Measurements from ENCODE around the gene SNX6.
"Not testable (repeated sequence)": the region's sequence is repeated elsewhere in the genome, so short reads cannot be mapped to it uniquely, and the experiment has no call there.

The SNX6 gene

DNA sequence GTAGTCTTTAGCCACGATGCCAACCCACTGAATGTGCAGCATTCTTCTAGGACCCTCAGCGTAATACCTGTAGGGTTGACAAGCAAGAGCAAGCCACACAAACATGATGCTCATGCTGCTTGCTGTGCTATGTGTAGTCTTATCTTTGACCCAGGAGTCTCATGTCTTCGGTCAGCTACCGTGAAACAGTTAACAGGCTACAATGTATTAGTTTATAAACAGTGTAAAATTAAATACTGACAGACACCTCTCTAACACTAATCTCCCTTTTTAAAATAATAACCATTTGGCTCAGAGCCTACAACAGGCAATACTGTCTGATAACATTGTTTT lies 92.3 kb downstream of the SNX6 start:
- intact Hi-C loops (cut with DNase I): loop anchor here (5.0 kb wide), 1 partner anchor 75 kb away; the partner anchor contains the start of gene SPTSSA

DNA sequence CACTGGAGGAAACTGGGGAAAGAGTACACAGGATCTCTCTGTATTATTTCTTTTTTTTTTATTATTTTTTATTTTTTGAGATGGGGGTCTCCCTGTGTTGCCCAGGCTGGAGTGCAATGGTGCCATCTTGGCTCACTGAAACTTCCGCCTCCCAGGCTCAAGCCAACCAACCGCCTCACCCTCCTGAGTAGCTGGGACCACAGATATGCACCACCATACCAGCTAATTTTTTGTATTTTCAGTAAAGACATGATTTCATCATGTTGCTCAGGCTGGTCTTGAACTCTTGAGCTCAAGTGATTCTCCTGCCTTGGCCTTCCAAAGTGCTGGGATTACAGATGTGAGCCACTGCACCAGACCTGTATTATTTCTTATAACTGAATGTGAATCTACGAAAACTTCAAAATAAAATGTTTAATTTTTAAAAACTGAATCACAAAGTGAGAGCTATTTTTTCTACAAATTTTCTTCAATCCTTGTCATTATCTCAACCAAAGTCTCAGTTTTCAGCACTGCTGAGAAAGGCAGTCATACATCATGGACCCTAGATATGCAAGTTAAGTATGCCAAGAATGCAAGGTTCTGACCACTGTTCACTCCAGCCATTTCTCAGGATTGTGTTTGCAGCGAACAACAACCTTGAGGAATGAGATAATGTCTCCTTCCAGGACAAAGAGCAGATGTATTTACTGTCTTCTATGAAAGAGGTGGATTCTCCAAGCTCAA lies 92.8 kb downstream of the SNX6 start:
- intact Hi-C loops (cut with DNase I): loop anchor here (5.0 kb wide), 1 partner anchor 75 kb away; the partner anchor contains the start of gene SPTSSA

More for the DNA sequence above, 92.3 kb downstream of the SNX6 start:
- DNase-seq: no peak

DNA sequence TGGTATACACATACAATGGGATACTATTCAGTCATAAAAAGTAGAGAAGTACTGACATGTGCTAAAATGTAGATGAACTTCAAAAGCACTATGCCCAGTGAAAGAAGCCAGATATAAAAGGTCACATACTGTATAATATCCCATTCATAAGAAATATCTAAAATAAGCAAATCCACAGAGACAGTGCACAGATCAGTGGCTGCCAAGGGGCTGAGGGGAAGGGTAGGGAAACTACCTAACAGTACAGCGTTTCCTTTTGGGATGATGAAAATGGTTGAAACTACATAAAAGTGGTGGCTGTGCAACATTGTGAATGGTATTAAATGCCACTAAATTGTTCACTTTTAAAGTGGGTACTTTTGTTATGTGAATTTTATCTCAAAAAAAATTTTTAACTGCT lies 102.4 kb downstream of the SNX6 start:
- intact Hi-C loops (cut with DNase I): no loop called here
- no peak for DNase-seq

More for the DNA sequence above, 92.8 kb downstream of the SNX6 start:
- no peak for DNase-seq

DNA sequence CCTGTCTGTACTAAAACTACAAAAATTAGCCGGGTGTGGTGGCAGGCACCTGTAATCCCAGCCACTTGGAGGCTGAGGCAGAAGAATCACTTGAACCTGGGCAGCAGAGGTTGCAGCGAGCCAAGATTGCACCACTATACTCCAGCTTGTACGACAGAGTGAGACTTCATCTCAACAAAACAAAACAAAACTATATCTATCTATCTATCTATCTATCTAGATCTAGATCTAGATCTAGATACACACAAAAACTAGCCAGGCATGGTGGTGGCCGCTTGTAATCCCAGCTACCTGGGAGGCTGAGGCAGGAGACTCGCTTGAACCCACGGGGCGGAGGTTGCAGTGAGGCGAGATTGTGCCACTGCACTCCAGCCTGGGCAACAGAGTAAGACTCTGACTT lies 105.7 kb downstream of the SNX6 start:
- intact Hi-C loops (cut with DNase I); DNase-seq: not testable (repeated sequence)

DNA sequence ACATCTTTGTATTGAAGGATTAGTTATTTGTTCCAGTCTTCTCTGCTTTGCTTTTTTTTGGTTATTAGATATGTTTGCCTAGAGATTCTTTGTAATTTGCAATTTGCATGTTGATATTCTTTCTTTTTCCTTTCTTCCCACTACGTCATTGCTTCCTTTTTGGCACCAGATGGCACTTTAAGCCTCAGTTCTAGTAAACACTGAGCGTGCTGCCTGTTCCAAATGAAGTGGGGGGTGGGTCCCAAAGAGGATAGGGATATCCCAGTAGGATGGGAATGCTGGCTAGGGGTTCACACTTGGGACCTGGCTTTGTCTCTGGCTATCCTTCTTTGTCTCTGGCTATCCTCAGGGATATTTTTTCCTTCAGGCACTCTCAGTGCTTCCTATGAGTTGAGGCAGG lies 107.5 kb downstream of the SNX6 start:
- intact Hi-C loops (cut with DNase I): no loop called here
- no peak for DNase-seq

DNA sequence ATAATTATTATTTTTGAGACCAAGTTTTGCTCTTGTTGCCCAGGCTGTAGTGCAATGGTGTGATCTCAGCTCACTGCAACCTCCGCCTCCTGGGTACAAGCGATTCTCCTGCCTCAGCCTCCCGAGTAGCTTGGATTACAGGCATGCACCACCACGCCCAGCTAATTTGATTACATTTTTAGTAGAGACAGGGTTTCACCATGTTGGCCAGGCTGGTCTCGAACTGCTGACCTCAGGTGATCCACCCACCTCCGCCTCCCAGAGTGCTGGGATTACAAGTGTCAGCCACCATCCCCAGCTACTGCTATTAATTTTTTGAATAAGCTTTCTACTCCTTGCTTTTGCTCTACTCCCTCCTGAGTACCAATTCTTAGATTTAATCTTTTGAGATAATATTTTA lies 108.9 kb downstream of the SNX6 start:
- DNase-seq; intact Hi-C loops (cut with DNase I): not testable (repeated sequence)

DNA sequence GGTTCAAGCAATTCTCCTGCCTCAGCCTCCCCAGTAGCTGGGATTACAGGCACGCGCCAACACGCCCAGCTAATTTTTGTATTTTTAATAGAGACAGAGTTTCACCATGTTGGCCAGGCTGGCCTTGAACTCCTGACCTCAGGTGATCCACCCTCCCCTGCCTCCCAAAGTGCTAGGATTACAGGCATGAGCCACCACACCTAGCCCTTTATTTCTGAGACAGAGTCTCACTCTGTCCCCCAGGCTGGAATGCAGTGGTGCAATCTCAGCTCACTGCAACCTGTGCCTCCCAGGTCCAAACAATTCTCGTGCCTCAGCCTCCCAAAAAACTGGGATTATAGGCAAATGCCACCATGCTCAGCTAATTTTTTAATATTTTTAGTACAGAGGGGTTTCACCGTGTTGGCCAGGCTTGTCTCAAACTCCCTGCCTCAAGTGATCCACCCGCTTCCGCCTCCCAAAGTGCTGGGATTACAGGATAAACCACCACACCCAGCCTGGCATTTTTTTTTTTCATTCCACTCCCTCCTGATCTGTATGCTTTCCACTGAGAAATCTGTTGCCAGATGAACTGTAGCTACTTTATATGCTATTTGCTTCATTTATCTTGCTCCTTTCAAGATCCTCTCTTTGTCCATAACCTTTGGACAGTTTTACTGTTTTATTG lies 109.5 kb downstream of the SNX6 start:
- intact Hi-C loops (cut with DNase I); DNase-seq: not testable (repeated sequence)

Measured in posterior cingulate gyrus (tissue), 11 donors.